Measurements from ENCODE around the gene AXL. TPM values are rescaled to one million over a fixed set of nuclear protein-coding genes. Genes with fewer than 3 reads are reported as not detected.
A peak's percentile ranks its signal among the peaks of the same experiment; 100 is the strongest.

The AXL gene
- total and polyA plus RNA-seq, 9 of the 15 experiments (the other 6 are each of a cell fraction or from before 2014, with no cell fraction given), result 0.80 to 6.6 (median 1.6) TPM

- TF ChIP-seq MLX (CRISPR knock-in tag; conservative IDR thresholded peaks at IDR 0.05) (no peak), STAG1 (CRISPR knock-in tag; IDR thresholded peaks at IDR 0.05; ENCODE audit: borderline replicate concordance) (no peak), ZNF780A (CRISPR knock-in tag; IDR thresholded peaks at IDR 0.05) (no peak), HNRNPLL (IDR thresholded peaks at IDR 0.05; ENCODE audit: low read depth, low read length, poor library complexity, severe bottlenecking) (no peak), ZNF395 (CRISPR knock-in tag; IDR thresholded peaks at IDR 0.05) (no peak; the same call in none of the 2 replicates), ZNF609 (CRISPR knock-in tag; IDR thresholded peaks at IDR 0.05; ENCODE audit: borderline replicate concordance) (no peak), MTA1 (IDR thresholded peaks at IDR 0.05; ENCODE audit: borderline replicate concordance) (peak; percentile 72), MBD1 (CRISPR knock-in tag; IDR thresholded peaks at IDR 0.05) (no peak), ZKSCAN8 (CRISPR knock-in tag; IDR thresholded peaks at IDR 0.05) (peak; percentile 42; the same call in 1 of the 2 replicates), FOXK2 (conservative IDR thresholded peaks at IDR 0.05 in 1 of 2, IDR thresholded peaks at IDR 0.05 in 1 of 2; ENCODE audit: low read depth in 2 of 2) (peak; percentile 70; a peak in 3 of 4 replicates), ZFP30 (CRISPR knock-in tag; IDR thresholded peaks at IDR 0.05; ENCODE audit: borderline replicate concordance) (no peak), ZNF239 (CRISPR knock-in tag; IDR thresholded peaks at IDR 0.05) (no peak), ARID3A (IDR thresholded peaks at IDR 0.05; ENCODE audit: borderline replicate concordance, low read depth, low read length) (0 out of 2 replicates have a peak, but pooled peaks have one; percentile 32)
Observed at GRCh38 chr19:41225238-41226052, 6.4 kb downstream of the AXL start (continued).
